Stimulated activated effector memory CD8-positive, alpha-beta T cell treated with anti-CD3 and anti-CD28 coated beads, Interleukin-12 subunit alpha, Interleukin-12 subunit beta, amount 100 ng/mL, for 72 hours (primary cell): ENCODE data around the gene UBN2.
"Not testable (repeated sequence)": the region's sequence is repeated elsewhere in the genome, so short reads cannot be mapped to it uniquely, and the experiment has no call there.

ENCODE experiments used
- ATAC-seq: fragments of 150-1000 bp; cut with Tn5 transposase; 2 replicates; pipeline ENCODE4 v1.10.0; 2021
- DNase-seq, 2 donors: peaks; one replicate each; pipeline ENCODE4 v3.0.0; 2021 to 2022; ENCODE audit warnings: low spot score in 2 of 2
- H3K27ac Mint-ChIP-seq: one replicate; pipeline ENCODE4 v1.8.0; 2022; ENCODE audit warnings: mild to moderate bottlenecking, mixed read lengths
- H3K36me3 Mint-ChIP-seq: one replicate; pipeline ENCODE4 v1.8.0; 2022; ENCODE audit warnings: mild to moderate bottlenecking, mixed read lengths
- H3K4me1 Mint-ChIP-seq: one replicate; pipeline ENCODE4 v1.8.0; 2022; ENCODE audit warnings: mixed read lengths
- H3K4me3 Mint-ChIP-seq: one replicate; pipeline ENCODE4 v1.8.0; 2022; ENCODE audit warnings: mild to moderate bottlenecking, mixed read lengths
- H3K9me3 Mint-ChIP-seq: one replicate; pipeline ENCODE4 v1.8.0; 2022; ENCODE audit warnings: mixed read lengths

Gene UBN2

GRCh38 chr7:139230774-139231512 lies at the start of gene UBN2:
TSS of gene UBN2 (plus strand) at chr7:139231237. CDS start at chr7:139231485, 248 bp downstream.
- peaks cover 24% of the 10 kb centered on the region for H3K36me3 Mint-ChIP-seq
- peaks cover 29% of the 10 kb centered on the region for H3K4me1 Mint-ChIP-seq
- H3K4me3 Mint-ChIP-seq = peak within 1 kb of the TSS; percentile 99
- DNase-seq (peak; percentile 88 to 97), ATAC-seq (peak; percentile 95)
- no peaks in the 10 kb centered on the region for H3K9me3 Mint-ChIP-seq
- H3K27ac Mint-ChIP-seq = peak within 1 kb of the TSS; percentile 99

GRCh38 chr7:139181404-139181803 lies 49.6 kb upstream of the UBN2 start:
- no peak for DNase-seq

DNA sequence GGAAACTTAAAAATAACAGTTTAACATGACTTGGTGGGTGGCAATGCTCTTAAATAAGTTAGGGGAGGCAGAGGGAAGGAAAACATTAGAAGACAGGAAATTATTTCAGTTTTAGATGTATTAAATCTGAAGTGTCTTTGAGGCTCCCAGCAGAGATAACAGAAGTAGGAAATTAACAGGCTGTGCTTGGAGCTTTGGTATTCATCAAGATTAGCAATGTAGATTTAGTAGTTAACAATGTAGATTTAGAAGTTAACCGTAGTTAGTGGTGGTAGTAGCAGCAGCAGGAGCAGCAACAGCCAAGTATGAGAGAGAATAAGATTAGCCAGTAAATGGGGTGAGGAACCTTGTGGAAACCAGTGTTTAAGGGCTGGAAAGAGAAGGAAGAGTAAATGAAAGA lies 48.7 kb upstream of the UBN2 start:
- Mint-ChIP-seq H3K9me3 (no peaks in the 10 kb centered on the region), H3K4me3 (no peak overlapping the region), H3K36me3 (no peaks in the 10 kb centered on the region), H3K4me1 (peaks cover 5% of the 10 kb centered on the region), H3K27ac (peak overlapping the region; percentile 3)
- ATAC-seq = no peak
- no peak for DNase-seq

More at GRCh38 chr7:139181404-139181803, 49.6 kb upstream of the UBN2 start:
- H3K9me3 Mint-ChIP-seq = no peaks in the 10 kb centered on the region
- H3K4me1 Mint-ChIP-seq = peaks cover 5% of the 10 kb centered on the region
- no peak overlapping the region for H3K4me3 Mint-ChIP-seq
- H3K36me3 Mint-ChIP-seq = no peaks in the 10 kb centered on the region
- ATAC-seq = no peak
- H3K27ac Mint-ChIP-seq = no peak overlapping the region

DNA sequence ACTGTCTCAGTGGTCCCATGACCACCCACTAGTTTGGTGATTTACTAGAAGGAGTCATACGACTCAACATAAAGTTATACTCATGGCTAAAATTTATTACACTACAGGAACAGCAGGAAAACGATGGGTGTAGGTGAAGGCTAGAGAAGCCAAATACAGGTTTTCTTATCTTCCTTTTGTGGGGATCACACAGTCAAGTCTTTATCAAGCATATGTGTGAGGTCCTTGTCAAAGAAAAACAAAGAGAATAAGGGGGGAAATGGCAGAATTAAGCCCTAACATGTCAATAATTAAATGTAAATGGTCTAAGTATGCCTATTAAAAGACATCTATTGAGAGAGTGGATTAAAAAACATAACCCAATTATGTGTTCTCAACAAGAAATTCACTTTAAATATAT lies 47.8 kb upstream of the UBN2 start:
- H3K4me3 Mint-ChIP-seq = no peak overlapping the region
- H3K9me3 Mint-ChIP-seq = no peaks in the 10 kb centered on the region
- H3K4me1 Mint-ChIP-seq = peaks cover 5% of the 10 kb centered on the region
- H3K27ac Mint-ChIP-seq = no peak overlapping the region
- DNase-seq (no peak), ATAC-seq (no peak)
- no peaks in the 10 kb centered on the region for H3K36me3 Mint-ChIP-seq

- Mint-ChIP-seq H3K27ac (no peak overlapping the region), H3K4me1 (peaks cover 5% of the 10 kb centered on the region), H3K9me3 (no peaks in the 10 kb centered on the region), H3K36me3 (no peaks in the 10 kb centered on the region), H3K4me3 (no peak overlapping the region)
- ATAC-seq = no peak
- DNase-seq = no peak
Observed at GRCh38 chr7:139183878-139184338, 47.1 kb upstream of the UBN2 start.

- H3K4me1 Mint-ChIP-seq = peaks cover 5% of the 10 kb centered on the region
- H3K9me3 Mint-ChIP-seq = no peaks in the 10 kb centered on the region
- no peak for DNase-seq
- ATAC-seq = no peak
- no peaks in the 10 kb centered on the region for H3K36me3 Mint-ChIP-seq
- H3K4me3 Mint-ChIP-seq = no peak overlapping the region
- no peak overlapping the region for H3K27ac Mint-ChIP-seq
Observed at GRCh38 chr7:139186146-139186545, 44.9 kb upstream of the UBN2 start.

DNA sequence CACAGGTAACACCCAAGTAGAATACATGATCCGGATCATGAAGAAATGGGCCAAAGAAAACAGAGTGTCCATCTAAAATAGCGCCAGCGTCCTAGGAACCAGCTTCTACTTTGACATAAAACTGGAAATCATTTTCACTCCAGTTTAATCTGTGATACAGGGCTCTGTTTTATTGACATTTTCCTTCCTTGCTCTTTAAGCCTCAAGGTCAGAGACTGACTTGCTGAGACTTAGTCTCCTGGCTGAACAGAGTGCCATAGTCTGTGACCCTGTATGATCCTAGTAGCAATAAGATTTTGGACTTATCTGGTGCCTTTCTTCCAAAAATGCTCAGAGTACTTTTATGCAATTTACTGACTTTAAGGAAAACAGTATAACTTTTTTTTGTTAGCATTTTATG lies 41.7 kb upstream of the UBN2 start:
- no peak overlapping the region for H3K4me3 Mint-ChIP-seq
- DNase-seq (no peak), ATAC-seq (no peak)
- H3K9me3 Mint-ChIP-seq = no peaks in the 10 kb centered on the region
- H3K27ac Mint-ChIP-seq = no peak overlapping the region
- H3K4me1 Mint-ChIP-seq = no peaks in the 10 kb centered on the region
- no peaks in the 10 kb centered on the region for H3K36me3 Mint-ChIP-seq

DNA sequence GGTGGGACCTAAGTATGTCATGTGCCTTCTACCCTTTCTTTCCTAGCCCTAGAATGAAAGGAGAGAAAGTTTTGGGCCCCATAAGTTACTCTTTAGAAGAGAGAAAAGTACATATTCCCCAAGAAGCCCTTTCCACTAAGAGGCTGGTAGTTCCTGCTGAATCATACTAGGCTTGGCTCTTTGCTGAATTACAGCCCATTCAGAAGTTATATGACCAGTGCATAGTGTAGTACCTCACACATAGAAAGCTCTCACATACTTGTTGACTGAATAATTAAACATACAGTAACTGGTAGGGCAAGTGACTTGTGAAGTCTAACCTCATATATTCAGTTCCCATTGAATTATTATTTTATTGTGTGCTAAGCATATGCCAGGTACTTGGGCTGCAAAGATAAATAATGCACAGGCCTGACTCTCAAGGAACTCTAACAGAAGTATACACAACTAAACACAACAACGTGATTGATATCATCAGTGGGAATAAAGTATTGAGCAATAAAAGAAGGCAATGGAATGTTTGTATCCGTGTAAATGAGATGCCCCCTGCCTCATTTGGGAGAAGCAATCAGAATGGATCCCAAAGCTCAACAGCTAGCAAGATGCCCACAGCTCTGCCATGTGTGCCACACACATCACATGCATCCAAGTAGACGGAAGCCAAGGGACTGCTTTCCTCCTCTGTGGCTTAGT lies 38.9 kb upstream of the UBN2 start:
- Mint-ChIP-seq H3K36me3 (no peaks in the 10 kb centered on the region), H3K9me3 (no peaks in the 10 kb centered on the region), H3K4me3 (no peak overlapping the region), H3K27ac (no peak overlapping the region), H3K4me1 (no peaks in the 10 kb centered on the region)
- ATAC-seq (no peak), DNase-seq (no peak)

DNA sequence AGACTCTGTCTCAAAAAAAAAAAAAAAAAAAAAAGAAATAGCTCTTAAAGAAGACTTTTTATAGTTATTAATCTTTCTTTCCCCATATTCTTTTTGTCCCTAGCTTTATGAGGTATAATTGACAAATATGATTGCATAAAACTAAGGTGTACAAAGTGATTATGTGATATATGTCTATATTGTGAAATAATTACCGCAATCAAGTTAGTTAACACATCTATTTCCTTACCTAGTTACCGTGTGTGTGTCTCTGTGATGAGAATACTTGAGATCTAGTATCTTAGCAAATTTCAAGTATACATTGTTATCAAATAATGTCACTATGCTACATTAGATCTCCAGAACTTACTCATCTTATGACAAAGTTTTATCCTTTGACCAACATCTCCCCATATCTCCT lies 30.7 kb upstream of the UBN2 start:
- Mint-ChIP-seq H3K9me3 (peaks cover under 1% of the 10 kb centered on the region), H3K36me3 (no peaks in the 10 kb centered on the region), H3K4me3 (no peak overlapping the region), H3K27ac (no peak overlapping the region), H3K4me1 (no peaks in the 10 kb centered on the region)
- DNase-seq = no peak
- ATAC-seq = no peak

GRCh38 chr7:139203992-139204391 lies 27.0 kb upstream of the UBN2 start:
- peaks cover 12% of the 10 kb centered on the region for H3K9me3 Mint-ChIP-seq
- no peak for ATAC-seq
- H3K4me3 Mint-ChIP-seq = no peak overlapping the region
- H3K4me1 Mint-ChIP-seq = no peaks in the 10 kb centered on the region
- no peak for DNase-seq
- no peaks in the 10 kb centered on the region for H3K36me3 Mint-ChIP-seq
- H3K27ac Mint-ChIP-seq = no peak overlapping the region

DNA sequence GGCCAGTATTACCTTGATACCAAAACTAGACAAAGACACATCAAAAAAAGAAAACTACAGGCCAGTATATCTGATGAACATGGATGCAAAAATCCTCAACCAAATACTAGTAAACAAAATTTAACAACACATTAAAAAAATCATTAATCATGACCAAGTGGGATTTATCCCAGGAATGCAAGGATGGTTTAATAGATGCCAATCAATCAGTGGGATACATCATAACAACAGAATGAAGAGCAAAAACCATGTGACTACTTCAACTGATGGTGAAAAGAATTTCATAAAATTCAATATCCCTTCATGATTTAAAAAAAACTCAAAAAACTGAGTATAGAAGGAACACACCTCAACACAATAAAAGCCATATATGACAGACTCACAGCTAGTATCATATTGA lies 25.2 kb upstream of the UBN2 start:
- H3K9me3 Mint-ChIP-seq = peaks cover 12% of the 10 kb centered on the region
- H3K4me1 Mint-ChIP-seq = no peaks in the 10 kb centered on the region
- no peak for ATAC-seq
- H3K36me3 Mint-ChIP-seq = no peaks in the 10 kb centered on the region
- DNase-seq = no peak
- no peak overlapping the region for H3K27ac Mint-ChIP-seq
- H3K4me3 Mint-ChIP-seq = no peak overlapping the region

GRCh38 chr7:139212133-139212532 lies 18.9 kb upstream of the UBN2 start:
- no peak for ATAC-seq
- H3K36me3 Mint-ChIP-seq = no peaks in the 10 kb centered on the region
- DNase-seq = no peak
- H3K27ac Mint-ChIP-seq = no peak overlapping the region
- peaks cover under 1% of the 10 kb centered on the region for H3K9me3 Mint-ChIP-seq
- no peaks in the 10 kb centered on the region for H3K4me1 Mint-ChIP-seq
- no peak overlapping the region for H3K4me3 Mint-ChIP-seq

DNA sequence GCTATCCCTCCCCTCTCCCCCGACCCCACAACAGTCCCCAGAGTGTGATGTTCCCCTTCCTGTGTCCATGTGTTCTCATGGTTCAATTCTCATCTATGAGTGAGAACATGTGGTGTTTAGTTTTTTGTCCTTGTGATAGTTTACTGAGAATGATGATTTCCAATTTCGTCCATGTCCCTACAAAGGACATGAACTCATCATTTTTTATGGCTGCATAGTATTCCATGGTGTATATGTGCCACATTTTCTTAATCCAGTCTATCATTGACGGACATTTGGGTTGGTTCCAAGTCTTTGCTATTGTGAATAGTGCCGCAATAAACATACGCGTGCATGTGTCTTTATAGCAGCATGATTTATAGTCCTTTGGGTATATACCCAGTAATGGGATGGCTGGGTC lies 17.5 kb upstream of the UBN2 start:
- H3K9me3 Mint-ChIP-seq, H3K36me3 Mint-ChIP-seq, H3K27ac Mint-ChIP-seq, H3K4me3 Mint-ChIP-seq, H3K4me1 Mint-ChIP-seq, ATAC-seq, DNase-seq: not testable (repeated sequence)

GRCh38 chr7:139218173-139218572 lies 12.9 kb upstream of the UBN2 start:
- Mint-ChIP-seq H3K9me3 (no peaks in the 10 kb centered on the region), H3K4me1 (no peaks in the 10 kb centered on the region), H3K36me3 (no peaks in the 10 kb centered on the region), H3K4me3 (no peak overlapping the region), H3K27ac (no peak overlapping the region)
- no peak for DNase-seq
- no peak for ATAC-seq

- Mint-ChIP-seq H3K36me3 (no peaks in the 10 kb centered on the region), H3K4me1 (no peaks in the 10 kb centered on the region)
Observed at GRCh38 chr7:139224219-139224618, 6.8 kb upstream of the UBN2 start.

DNA sequence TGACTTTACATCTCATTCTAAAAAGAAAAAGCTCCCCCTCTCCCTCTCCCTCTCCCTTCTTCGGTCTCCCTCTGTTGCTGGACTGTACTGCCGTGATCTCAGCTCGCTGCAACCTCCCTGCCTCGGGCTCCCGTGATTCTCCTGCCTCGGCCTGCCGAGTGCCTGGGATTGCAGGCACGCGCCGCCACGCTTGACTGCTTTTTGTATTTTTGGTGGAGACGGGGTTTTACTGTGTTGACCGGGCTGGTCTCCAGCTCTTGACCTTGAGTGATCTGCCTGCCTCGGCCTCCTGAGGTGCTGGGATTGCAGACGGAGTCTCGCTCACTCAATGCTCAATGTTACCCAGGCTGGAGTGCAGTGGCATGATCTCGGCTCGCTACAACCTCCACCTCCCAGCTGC lies 6.2 kb upstream of the UBN2 start:
- not testable (repeated sequence) for DNase-seq, ATAC-seq, H3K4me1 Mint-ChIP-seq, H3K27ac Mint-ChIP-seq, H3K9me3 Mint-ChIP-seq, H3K36me3 Mint-ChIP-seq, H3K4me3 Mint-ChIP-seq

More at GRCh38 chr7:139224219-139224618, 6.8 kb upstream of the UBN2 start:
- H3K27ac Mint-ChIP-seq = no peak overlapping the region
- no peaks in the 10 kb centered on the region for H3K9me3 Mint-ChIP-seq
- DNase-seq (no peak), ATAC-seq (no peak)
- H3K4me3 Mint-ChIP-seq = no peak overlapping the region
